Lower leg skin (tissue), 3 donors: ENCODE data around the gene MAPK12.

Experiments
- POLR2A ChIP-seq, 2 donors: fragments of 450-650 bp; IDR thresholded peaks; one replicate each; pipeline ENCODE4 v1.6.1; 2016 to 2017; ENCODE audit warnings: antibody characterized with exemption in 2 of 2, mild to moderate bottlenecking in 1 of 2, moderate library complexity in 1 of 2
- TF ChIP-seq, protein P1 (sequence below), 3 donors: fragments of 450-650 bp; IDR thresholded peaks; one replicate each; pipeline ENCODE4 v1.5.1; 2016; ENCODE audit warnings: antibody characterized with exemption in 3 of 3, mild to moderate bottlenecking in 3 of 3, moderate library complexity in 2 of 3

DNA sequence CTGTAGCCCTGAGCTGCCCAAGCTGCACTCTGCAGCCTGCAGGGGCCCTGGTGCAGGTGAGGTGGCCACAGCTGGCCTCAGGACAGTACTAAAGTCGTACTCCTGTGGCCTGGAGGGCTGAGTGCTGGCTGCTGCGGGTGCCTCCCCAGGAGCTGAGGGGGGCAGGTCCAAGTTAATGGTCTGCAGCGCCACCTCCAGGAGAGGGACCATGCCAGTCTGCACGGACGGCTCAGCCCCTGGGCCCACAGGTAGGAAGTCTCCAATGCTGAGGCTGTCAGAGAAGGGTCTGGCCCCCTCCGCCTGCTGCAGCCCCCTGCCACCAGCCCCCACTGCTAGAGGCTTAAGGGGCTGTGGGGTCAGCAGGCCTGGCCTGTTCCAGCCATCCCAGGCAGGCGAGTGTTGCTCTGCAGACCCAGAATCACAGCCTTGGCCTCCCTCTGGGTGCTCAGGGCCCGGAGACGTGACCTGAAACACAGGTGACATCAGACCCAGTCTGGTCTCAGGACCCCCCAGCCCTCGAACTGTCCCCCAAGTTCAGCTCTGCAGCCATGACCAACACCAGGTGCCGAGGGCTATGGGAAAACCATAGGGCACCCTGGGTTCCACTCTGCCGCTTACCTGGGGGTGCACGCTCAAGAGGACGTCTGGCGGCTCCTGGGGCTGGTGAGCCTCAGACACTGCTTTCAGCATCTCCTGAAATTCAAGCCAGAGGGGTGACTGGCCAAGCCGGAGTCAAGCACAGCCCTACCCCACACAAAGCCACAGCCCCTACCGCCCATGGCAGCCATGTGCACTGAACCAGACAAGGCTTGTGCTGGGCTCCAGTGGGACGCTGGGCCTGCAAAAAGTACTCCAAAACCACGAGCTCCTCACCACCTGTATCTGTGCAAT lies 39.8 kb downstream of the MAPK12 start:
- TF ChIP-seq, protein P1, sequence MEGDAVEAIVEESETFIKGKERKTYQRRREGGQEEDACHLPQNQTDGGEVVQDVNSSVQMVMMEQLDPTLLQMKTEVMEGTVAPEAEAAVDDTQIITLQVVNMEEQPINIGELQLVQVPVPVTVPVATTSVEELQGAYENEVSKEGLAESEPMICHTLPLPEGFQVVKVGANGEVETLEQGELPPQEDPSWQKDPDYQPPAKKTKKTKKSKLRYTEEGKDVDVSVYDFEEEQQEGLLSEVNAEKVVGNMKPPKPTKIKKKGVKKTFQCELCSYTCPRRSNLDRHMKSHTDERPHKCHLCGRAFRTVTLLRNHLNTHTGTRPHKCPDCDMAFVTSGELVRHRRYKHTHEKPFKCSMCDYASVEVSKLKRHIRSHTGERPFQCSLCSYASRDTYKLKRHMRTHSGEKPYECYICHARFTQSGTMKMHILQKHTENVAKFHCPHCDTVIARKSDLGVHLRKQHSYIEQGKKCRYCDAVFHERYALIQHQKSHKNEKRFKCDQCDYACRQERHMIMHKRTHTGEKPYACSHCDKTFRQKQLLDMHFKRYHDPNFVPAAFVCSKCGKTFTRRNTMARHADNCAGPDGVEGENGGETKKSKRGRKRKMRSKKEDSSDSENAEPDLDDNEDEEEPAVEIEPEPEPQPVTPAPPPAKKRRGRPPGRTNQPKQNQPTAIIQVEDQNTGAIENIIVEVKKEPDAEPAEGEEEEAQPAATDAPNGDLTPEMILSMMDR (IDR thresholded peaks at IDR 0.05): no peak
- TF ChIP-seq POLR2A (IDR thresholded peaks at IDR 0.05): no peak
